ENCODE measurements around the gene WWTR1.

GRCh38 chr3:149512073-149512782 lies 145.6 kb downstream of the WWTR1 start:
- TF ChIP-seq, protein P1, sequence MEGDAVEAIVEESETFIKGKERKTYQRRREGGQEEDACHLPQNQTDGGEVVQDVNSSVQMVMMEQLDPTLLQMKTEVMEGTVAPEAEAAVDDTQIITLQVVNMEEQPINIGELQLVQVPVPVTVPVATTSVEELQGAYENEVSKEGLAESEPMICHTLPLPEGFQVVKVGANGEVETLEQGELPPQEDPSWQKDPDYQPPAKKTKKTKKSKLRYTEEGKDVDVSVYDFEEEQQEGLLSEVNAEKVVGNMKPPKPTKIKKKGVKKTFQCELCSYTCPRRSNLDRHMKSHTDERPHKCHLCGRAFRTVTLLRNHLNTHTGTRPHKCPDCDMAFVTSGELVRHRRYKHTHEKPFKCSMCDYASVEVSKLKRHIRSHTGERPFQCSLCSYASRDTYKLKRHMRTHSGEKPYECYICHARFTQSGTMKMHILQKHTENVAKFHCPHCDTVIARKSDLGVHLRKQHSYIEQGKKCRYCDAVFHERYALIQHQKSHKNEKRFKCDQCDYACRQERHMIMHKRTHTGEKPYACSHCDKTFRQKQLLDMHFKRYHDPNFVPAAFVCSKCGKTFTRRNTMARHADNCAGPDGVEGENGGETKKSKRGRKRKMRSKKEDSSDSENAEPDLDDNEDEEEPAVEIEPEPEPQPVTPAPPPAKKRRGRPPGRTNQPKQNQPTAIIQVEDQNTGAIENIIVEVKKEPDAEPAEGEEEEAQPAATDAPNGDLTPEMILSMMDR (conservative IDR thresholded peaks at IDR 0.05): peak; percentile 86
- no peak for TF ChIP-seq EZH2 (IDR thresholded peaks at IDR 0.05; ENCODE audit: low read depth)
